Peyer's patch (tissue), 4 donors: ENCODE data around the gene PXDC1. TPM values are rescaled to one million over a fixed set of nuclear protein-coding genes. Genes with fewer than 3 reads are reported as not detected.

Experiments
- DNase-seq, 3 donors: peaks; one replicate each; pipeline ENCODE4 v3.0.0-alpha.2; 2017 to 2019
- H3K27ac ChIP-seq, 4 donors: fragments of 200-600 bp; sonication (generic); one replicate each; pipeline ENCODE4 v1.5.1; 2016 to 2019
- H3K27me3 ChIP-seq, 2 donors: fragments of 200-600 bp; sonication (generic); one replicate each; pipeline ENCODE4 v1.5.1; 2019
- H3K36me3 ChIP-seq, 3 donors: fragments of 200-600 bp; sonication (generic); one replicate each; pipeline ENCODE4 v1.5.1; 2016 to 2019
- H3K4me1 ChIP-seq, 4 donors: fragments of 200-600 bp; sonication (generic); one replicate each; pipeline ENCODE4 v1.5.1; 2016 to 2019
- H3K4me3 ChIP-seq, 4 donors: fragments of 200-600 bp; sonication (generic); 1 replicate in 3 of 4; 2 replicates in 1 of 4; pipeline ENCODE4 v1.5.1; 2016 to 2019; ENCODE audit warnings: mild to moderate bottlenecking in 1 of 4
- H3K9me3 ChIP-seq, 4 donors: fragments of 200-600 bp; sonication (generic); one replicate each; pipeline ENCODE4 v1.5.1; 2016 to 2019; ENCODE audit warnings: mild to moderate bottlenecking in 1 of 4
- POLR2A ChIP-seq, 2 donors: fragments of 450-650 bp; IDR thresholded peaks; one replicate each; pipeline ENCODE4 v1.5.1; 2017; ENCODE audit warnings: antibody characterized with exemption in 2 of 2, mild to moderate bottlenecking in 2 of 2, moderate library complexity in 2 of 2
- total RNA-seq, 4 donors: library from RNA; depleted of rRNA; stranded (reverse); fragments of >200 nt; gene quantifications; one replicate each; pipeline ENCODE4 v1.1.0, GENCODE V29; 2016
- TF ChIP-seq, protein P1 (sequence below), 6 experiments: fragments of 450-650 bp in 4 of 6; fragments of 200-600 bp in 2 of 6; sonication (generic) in 1 of 6; IDR thresholded peaks; one replicate each; pipeline ENCODE4 v1.5.1; 2017 to 2019; ENCODE audit warnings: antibody characterized with exemption in 6 of 6, mild to moderate bottlenecking in 3 of 6, moderate library complexity in 1 of 6

PXDC1 gene
- total RNA-seq, 4 donors from 2014 or later, result 35.5 to 69.4 (median 61.1) TPM

DNA sequence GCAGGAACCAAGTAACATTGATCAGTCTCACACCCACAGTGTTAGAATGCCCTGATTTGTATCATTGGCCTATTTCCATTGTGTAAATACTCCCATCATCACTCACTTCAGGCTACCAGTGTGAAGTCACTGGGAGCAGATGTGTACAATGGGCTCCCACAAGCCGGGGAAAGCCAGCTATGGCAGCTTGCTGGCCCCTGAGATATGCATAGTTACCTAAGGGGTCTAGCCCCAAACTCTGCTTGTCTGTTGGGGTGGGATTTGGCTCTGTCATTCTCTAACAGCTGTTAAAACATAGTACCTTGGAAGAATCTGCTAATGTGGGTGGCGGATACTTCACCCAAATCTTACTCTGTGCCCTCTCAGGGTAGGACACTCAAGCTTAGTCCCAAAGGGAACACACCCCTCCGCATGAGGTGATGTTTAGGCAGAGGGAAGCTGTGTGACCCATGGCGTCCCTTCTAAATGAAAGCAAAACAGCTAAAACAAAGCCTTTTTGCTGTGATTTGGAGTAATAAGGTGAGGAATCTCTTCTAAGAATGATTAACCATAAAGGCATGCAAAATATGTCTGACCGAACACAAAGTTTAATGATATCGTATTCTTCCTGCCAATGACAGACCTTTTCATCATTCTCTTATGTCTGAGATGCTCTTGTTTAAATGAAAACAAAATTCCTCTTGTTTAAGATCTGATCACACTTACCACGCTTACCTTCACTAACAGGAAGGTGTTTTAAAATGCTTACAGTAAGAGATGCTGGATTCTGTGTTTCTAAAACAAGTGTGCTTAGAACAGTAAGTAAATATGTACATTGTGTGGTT lies 45.9 kb upstream of the PXDC1 start:
- Histone ChIP-seq H3K27ac (no peak overlapping the region), H3K36me3 (no peaks in the 10 kb centered on the region), H3K4me1 (no peaks in the 10 kb centered on the region), H3K9me3 (no peaks in the 10 kb centered on the region), H3K27me3 (no peaks in the 10 kb centered on the region), H3K4me3 (no peak overlapping the region)
- peak in 1 of 3 donors; percentile 31 for DNase-seq
- no peak for TF ChIP-seq POLR2A (IDR thresholded peaks at IDR 0.05)
- TF ChIP-seq, protein P1, sequence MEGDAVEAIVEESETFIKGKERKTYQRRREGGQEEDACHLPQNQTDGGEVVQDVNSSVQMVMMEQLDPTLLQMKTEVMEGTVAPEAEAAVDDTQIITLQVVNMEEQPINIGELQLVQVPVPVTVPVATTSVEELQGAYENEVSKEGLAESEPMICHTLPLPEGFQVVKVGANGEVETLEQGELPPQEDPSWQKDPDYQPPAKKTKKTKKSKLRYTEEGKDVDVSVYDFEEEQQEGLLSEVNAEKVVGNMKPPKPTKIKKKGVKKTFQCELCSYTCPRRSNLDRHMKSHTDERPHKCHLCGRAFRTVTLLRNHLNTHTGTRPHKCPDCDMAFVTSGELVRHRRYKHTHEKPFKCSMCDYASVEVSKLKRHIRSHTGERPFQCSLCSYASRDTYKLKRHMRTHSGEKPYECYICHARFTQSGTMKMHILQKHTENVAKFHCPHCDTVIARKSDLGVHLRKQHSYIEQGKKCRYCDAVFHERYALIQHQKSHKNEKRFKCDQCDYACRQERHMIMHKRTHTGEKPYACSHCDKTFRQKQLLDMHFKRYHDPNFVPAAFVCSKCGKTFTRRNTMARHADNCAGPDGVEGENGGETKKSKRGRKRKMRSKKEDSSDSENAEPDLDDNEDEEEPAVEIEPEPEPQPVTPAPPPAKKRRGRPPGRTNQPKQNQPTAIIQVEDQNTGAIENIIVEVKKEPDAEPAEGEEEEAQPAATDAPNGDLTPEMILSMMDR (IDR thresholded peaks at IDR 0.05), result no peak

DNA sequence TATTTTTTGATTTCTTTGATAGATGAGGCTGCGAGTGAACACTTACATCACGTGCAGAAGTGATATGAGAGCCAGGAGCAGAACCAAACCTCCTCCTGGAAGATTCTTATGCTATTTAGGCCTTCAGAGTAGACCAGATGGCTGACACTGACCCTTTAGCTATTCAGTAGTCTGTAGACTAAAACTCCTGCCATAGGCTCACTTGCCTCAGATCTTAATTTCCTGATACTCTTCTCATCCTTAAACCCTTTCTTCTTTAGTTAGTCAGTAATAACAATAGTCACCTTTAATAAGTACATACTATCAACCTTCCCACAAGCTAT lies 45.2 kb upstream of the PXDC1 start:
- Histone ChIP-seq H3K36me3 (no peaks in the 10 kb centered on the region), H3K4me3 (no peak overlapping the region), H3K27me3 (no peaks in the 10 kb centered on the region), H3K4me1 (no peaks in the 10 kb centered on the region), H3K27ac (no peak overlapping the region), H3K9me3 (no peaks in the 10 kb centered on the region)
- TF ChIP-seq, protein P1 (IDR thresholded peaks at IDR 0.05), result no peak
- TF ChIP-seq POLR2A (IDR thresholded peaks at IDR 0.05), result no peak
- no peak for DNase-seq

DNA sequence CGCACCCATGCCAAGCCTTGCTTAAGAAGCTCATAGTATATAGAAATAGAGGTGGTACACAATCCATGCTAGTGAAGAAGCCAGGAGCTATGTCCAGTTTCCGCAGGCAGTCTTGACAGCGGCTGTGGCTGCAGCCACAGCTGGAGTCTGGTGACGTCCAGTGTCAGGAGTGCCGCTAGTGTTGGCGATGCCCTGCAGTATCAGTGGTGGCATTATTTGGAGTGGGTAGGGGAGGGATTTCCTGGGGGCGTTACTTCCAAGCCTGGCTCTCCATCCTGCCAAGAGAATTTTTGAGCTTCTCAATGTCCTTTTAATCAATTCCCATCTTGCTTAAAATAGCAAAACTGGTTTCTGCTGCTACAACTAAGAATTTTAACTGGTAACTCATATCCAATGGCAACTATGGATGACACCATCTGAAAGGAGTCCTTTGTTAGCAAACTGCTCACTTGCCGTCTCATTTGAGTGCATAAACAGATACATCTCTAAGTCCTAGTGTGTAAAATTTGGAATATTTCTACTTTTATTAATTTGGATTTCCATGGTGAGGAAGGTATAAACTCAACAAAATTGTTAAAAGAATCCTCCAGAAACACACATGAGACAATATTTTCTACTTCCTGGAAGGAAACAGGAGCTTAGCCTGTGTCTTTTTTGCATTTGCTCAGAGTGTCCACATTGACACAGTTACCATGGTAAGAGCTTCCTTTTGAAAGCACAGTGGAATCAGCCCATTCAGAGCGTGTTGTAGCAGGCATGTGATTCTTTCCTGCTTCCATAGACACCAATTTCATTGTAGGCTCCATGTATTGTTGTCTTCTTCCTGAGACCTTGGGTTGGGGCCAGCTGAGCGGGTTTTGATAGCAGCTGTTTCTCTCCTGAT lies 44.6 kb upstream of the PXDC1 start:
- Histone ChIP-seq H3K9me3 (no peaks in the 10 kb centered on the region), H3K4me1 (no peaks in the 10 kb centered on the region), H3K27me3 (no peaks in the 10 kb centered on the region), H3K4me3 (no peak overlapping the region), H3K27ac (no peak overlapping the region), H3K36me3 (no peaks in the 10 kb centered on the region)
- TF ChIP-seq, protein P1 (IDR thresholded peaks at IDR 0.05), result no peak
- peak in 1 of 3 donors; percentile 43 for DNase-seq

DNA sequence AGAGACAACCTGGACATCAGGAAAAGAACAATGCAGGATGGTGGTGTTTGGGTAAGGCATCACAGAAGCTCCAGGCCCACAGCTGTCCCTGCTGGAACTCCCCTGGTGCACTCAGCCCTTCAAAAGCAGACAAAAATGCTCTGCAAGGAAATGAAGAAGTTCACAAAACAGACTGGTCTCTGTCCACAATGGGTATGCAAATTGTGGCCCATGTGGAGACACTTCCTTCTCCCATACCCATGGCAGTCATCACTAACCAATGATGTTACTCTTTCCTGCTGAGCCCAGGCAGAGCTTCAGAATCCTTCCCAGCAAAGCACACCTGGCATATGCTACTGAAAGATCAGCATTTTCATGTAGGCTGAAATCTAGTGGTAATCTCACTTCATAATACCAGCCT lies 42.6 kb upstream of the PXDC1 start:
- Histone ChIP-seq H3K4me1 (no peaks in the 10 kb centered on the region), H3K9me3 (no peaks in the 10 kb centered on the region), H3K36me3 (no peaks in the 10 kb centered on the region), H3K27ac (peak overlapping the region in 1 of 4 donors; percentile 47), H3K4me3 (no peak overlapping the region), H3K27me3 (no peaks in the 10 kb centered on the region)
- DNase-seq, result peak in 2 of 3 donors; percentile 63 to 68
- TF ChIP-seq, protein P1 (IDR thresholded peaks at IDR 0.05), result no peak
- TF ChIP-seq POLR2A (IDR thresholded peaks at IDR 0.05), result no peak

DNA sequence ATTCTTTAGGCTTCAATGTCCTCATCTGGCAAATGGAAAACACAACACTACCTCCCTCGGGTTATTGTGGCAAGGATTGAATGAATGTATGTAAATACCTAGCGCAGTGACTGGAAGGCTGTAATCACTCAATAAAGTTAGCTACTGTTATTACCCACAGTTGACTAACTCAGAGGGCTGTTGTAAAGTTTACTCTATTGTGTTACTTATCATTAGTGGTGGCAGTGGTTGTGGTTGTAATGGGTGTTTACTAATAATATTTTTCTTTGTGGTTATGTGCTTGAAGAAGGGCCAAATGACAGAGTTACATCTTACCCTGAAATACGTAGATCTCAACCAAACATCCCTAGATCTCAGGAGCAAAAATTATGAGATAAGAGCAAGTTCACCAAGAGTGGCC lies 42.0 kb upstream of the PXDC1 start:
- H3K4me3 ChIP-seq, result no peak overlapping the region
- no peak overlapping the region for H3K27ac ChIP-seq
- H3K4me1 ChIP-seq, result no peaks in the 10 kb centered on the region
- no peaks in the 10 kb centered on the region for H3K36me3 ChIP-seq
- H3K9me3 ChIP-seq, result no peaks in the 10 kb centered on the region
- DNase-seq, result no peak
- TF ChIP-seq, protein P1 (IDR thresholded peaks at IDR 0.05), result no peak
- no peak for TF ChIP-seq POLR2A (IDR thresholded peaks at IDR 0.05)
- no peaks in the 10 kb centered on the region for H3K27me3 ChIP-seq
